ENCODE data around the gene COMMD7.

GRCh38 chr20:32672394-32672981 is 70.8 kb downstream of the COMMD7 start:
- TF ChIP-seq CTCF (IDR thresholded peaks at IDR 0.05) (no peak), POLR2A (IDR thresholded peaks at IDR 0.05) (no peak)

Data from esophagus squamous epithelium (tissue), 4 donors.